ENCODE data around the gene TRIM2.

DNA sequence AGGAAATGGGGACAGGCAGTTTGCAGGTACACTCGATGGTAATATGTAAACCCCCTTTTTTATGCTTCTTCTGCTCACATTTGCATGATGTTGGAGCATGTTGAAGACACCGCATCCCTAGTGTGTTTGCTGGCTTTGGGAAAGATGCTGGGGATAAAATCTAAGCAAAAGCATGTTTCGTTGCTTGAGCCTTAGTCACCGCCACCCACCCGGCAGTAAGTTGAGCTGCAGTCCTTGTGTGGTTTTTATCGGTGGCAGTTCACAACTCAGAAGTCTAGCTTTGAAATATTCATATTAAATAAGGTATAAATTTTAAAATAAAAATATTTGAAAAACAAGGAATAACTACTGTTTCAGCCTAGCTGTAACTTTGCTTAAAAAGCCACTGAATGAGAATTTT lies 118.5 kb downstream of the TRIM2 start:
- TF ChIP-seq, protein P1, sequence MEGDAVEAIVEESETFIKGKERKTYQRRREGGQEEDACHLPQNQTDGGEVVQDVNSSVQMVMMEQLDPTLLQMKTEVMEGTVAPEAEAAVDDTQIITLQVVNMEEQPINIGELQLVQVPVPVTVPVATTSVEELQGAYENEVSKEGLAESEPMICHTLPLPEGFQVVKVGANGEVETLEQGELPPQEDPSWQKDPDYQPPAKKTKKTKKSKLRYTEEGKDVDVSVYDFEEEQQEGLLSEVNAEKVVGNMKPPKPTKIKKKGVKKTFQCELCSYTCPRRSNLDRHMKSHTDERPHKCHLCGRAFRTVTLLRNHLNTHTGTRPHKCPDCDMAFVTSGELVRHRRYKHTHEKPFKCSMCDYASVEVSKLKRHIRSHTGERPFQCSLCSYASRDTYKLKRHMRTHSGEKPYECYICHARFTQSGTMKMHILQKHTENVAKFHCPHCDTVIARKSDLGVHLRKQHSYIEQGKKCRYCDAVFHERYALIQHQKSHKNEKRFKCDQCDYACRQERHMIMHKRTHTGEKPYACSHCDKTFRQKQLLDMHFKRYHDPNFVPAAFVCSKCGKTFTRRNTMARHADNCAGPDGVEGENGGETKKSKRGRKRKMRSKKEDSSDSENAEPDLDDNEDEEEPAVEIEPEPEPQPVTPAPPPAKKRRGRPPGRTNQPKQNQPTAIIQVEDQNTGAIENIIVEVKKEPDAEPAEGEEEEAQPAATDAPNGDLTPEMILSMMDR (IDR thresholded peaks at IDR 0.05), result no peak
- TF ChIP-seq POLR2A (IDR thresholded peaks at IDR 0.05) (no peak), POLR2AphosphoS5 (IDR thresholded peaks at IDR 0.05) (no peak)

Data from upper lobe of left lung (tissue), 4 donors.